Calu3 (cell line): ENCODE data around the gene CCDC124. TPM values are rescaled to one million over a fixed set of nuclear protein-coding genes. Genes with fewer than 3 reads are reported as not detected.
"Not testable (repeated sequence)": the region's sequence is repeated elsewhere in the genome, so short reads cannot be mapped to it uniquely, and the experiment has no call there.

ENCODE experiments used
- Bru-seq: library from RNA; stranded (reverse); fragments of 400-500 nt; gene quantifications from one replicate; lab custom pipeline; 2021; lab: Mats Ljungman, UMichigan
- BruChase-seq, 2 experiments: library from RNA; stranded (reverse); fragments of 400-500 nt; gene quantifications; one replicate each; lab custom pipeline; 2021; lab: Mats Ljungman, UMichigan
- BruUV-seq: library from RNA; stranded (reverse); fragments of 400-500 nt; replicated peaks from 2 replicates; lab custom pipeline; 2021; lab: Mats Ljungman, UMichigan
- CTCF ChIA-PET: fragments of 300-600 bp; sonication (Branson Sonifier 250); formaldehyde crosslinking; loops from one replicate; lab custom pipeline; 2022; ENCODE audit warnings: antibody characterized with exemption; lab: Charles Lee
- DNase-seq: peaks from one replicate; pipeline ENCODE4 v3.0.0; 2022
- H3K27ac Mint-ChIP-seq: one replicate; pipeline ENCODE4 v1.8.0; 2022; ENCODE audit warnings: mixed read lengths; ENCODE audit not compliant: unreplicated experiment
- H3K27me3 Mint-ChIP-seq: one replicate; pipeline ENCODE4 v1.8.0; 2022; ENCODE audit warnings: mixed read lengths; ENCODE audit not compliant: unreplicated experiment
- H3K36me3 Mint-ChIP-seq: one replicate; pipeline ENCODE4 v1.8.0; 2022; ENCODE audit warnings: mild to moderate bottlenecking, moderate library complexity, mixed read lengths; ENCODE audit not compliant: insufficient read depth, unreplicated experiment
- H3K4me1 Mint-ChIP-seq: one replicate; pipeline ENCODE4 v1.8.0; 2022; ENCODE audit warnings: mild to moderate bottlenecking, low read depth, mixed read lengths; ENCODE audit not compliant: unreplicated experiment
- H3K4me3 Mint-ChIP-seq: one replicate; pipeline ENCODE4 v1.8.0; 2022; ENCODE audit warnings: mild to moderate bottlenecking, low read depth, moderate library complexity, mixed read lengths; ENCODE audit not compliant: unreplicated experiment
- H3K9me3 Mint-ChIP-seq: one replicate; pipeline ENCODE4 v1.8.0; 2022; ENCODE audit warnings: low read depth, mixed read lengths; ENCODE audit not compliant: unreplicated experiment
- CTCF ChIP-seq: fragments of 200-600 bp; IDR thresholded peaks from one replicate; pipeline ENCODE4 v1.8.0; 2022; ENCODE audit warnings: antibody characterized with exemption; ENCODE audit not compliant: unreplicated experiment
- intact Hi-C: fragments of 100-400 bp; cut with micrococcal nuclease; formaldehyde crosslinking; loops from one replicate; pipeline ENCODE4 v1.10.0; 2022; ENCODE audit not compliant: unreplicated experiment
- long read RNA-seq: library from polyadenylated mRNA; stranded (forward); transcript quantifications from one replicate; pipeline ENCODE4 v2.0.0, GENCODE V29; 2022
- total RNA-seq: library from RNA; stranded (reverse); gene quantifications from 2 replicates; pipeline ENCODE4 v1.2.3, GENCODE V29; 2022

The CCDC124 gene, protein sequence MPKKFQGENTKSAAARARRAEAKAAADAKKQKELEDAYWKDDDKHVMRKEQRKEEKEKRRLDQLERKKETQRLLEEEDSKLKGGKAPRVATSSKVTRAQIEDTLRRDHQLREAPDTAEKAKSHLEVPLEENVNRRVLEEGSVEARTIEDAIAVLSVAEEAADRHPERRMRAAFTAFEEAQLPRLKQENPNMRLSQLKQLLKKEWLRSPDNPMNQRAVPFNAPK
- total RNA-seq: 51.1 and 53.4 TPM in 2 replicates
- percentile 53 among the genes with signal in this experiment for Bru-seq, nascent RNA
- percentile 65 among the genes with signal in this experiment for BruChase-seq, experiment 1, labeled RNA remaining after a 6-hour chase
- BruChase-seq, experiment 2, labeled RNA remaining after a 2-hour chase: percentile 56 among the genes with signal in this experiment
- long read RNA-seq, transcript CCDC124-201 (5 exons, 938 nt): major isoform, 56 of 80 reads
- long read RNA-seq, partial matches to known transcripts: 19 of 80 reads
- long read RNA-seq, other reads (novel, unspliced or antisense): 4 of 80 reads

- TF ChIP-seq CTCF: peak; percentile 62
- no TSS peak for BruUV-seq
- H3K27ac Mint-ChIP-seq: peak within 1 kb of the TSS; percentile 97
- no peaks in the 10 kb centered on the region for H3K27me3 Mint-ChIP-seq
- H3K4me1 Mint-ChIP-seq: peaks cover 8% of the 10 kb centered on the region
- CTCF ChIA-PET: interaction anchor here (0.6 to 3.3 kb wide), 8 partner anchors 57 to 1922 kb away, joined by 3 to 87 read pairs (median 6); partner anchors contain the start of genes RPL18A and SLC5A5
- peak within 1 kb of the TSS; percentile 93 for H3K4me3 Mint-ChIP-seq
- intact Hi-C loops: loop anchor here (2.0 kb wide), 1 partner anchor 62 kb away; the partner anchor contains the start of gene SLC5A5
- peaks cover 17% of the 10 kb centered on the region for H3K36me3 Mint-ChIP-seq
- peak; percentile 90 for DNase-seq
- no peaks in the 10 kb centered on the region for H3K9me3 Mint-ChIP-seq
Measured at GRCh38 chr19:17932485-17933338, at the start of gene CCDC124. Gene CCDC124, plus strand, starts transcription at chr19:17933015. Its CDS starts 3,406 bp downstream, at chr19:17936421.

- H3K27me3 Mint-ChIP-seq: peaks cover 34% of the 10 kb centered on the region
- H3K4me3 Mint-ChIP-seq: no peak overlapping the region
- BruUV-seq: no TSS peak
- TF ChIP-seq CTCF: no peak
- no peaks in the 10 kb centered on the region for H3K36me3 Mint-ChIP-seq
- no peak for DNase-seq
- no peak overlapping the region for H3K27ac Mint-ChIP-seq
- CTCF ChIA-PET: interaction anchor here (0.6 to 1.1 kb wide), 2 partner anchors 14 to 16 kb away, joined by 4 to 7 read pairs; no protein-coding TSS in a partner anchor
- intact Hi-C loops: no loop called here
- no peaks in the 10 kb centered on the region for H3K4me1 Mint-ChIP-seq
- H3K9me3 Mint-ChIP-seq: no peaks in the 10 kb centered on the region
Measured at GRCh38 chr19:17883627-17884410, 49.0 kb upstream of the CCDC124 start.

GRCh38 chr19:17886515-17886914, 46.3 kb upstream of the CCDC124 start:
- no peaks in the 10 kb centered on the region for H3K9me3 Mint-ChIP-seq
- CTCF ChIA-PET: no interaction called here
- H3K4me1 Mint-ChIP-seq: no peaks in the 10 kb centered on the region
- peaks cover 28% of the 10 kb centered on the region for H3K27me3 Mint-ChIP-seq
- H3K4me3 Mint-ChIP-seq: no peak overlapping the region
- no peaks in the 10 kb centered on the region for H3K36me3 Mint-ChIP-seq
- TF ChIP-seq CTCF: no peak
- no TSS peak for BruUV-seq
- intact Hi-C loops: no loop called here
- DNase-seq: no peak
- no peak overlapping the region for H3K27ac Mint-ChIP-seq

DNA sequence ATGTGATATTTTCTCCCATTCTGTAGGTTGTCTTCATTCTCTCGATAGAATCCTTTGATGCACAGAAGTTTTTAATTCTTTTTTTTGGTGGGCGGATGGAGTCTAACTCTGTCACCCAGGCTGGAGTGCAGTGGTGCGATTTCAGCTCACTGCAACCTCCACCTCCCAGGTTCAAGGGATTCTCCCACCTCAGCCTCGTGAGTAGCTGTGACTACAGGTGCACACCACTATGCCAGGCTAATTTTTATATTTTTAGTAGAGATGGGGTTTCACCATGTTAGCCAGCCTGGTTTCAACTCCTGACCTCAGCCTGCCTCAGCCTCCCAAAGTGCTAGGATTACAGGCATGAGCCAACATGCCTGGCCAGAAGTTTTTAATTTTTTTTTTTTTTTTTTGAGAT, 45.6 kb upstream of the CCDC124 start:
- CTCF ChIA-PET: interaction anchor here (0.6 kb wide), 1 partner anchor 17 kb away, joined by 4 read pairs; no protein-coding TSS in a partner anchor
- H3K9me3 Mint-ChIP-seq, intact Hi-C loops: not testable (repeated sequence)

More for the DNA sequence above, 45.6 kb upstream of the CCDC124 start:
- H3K4me1 Mint-ChIP-seq, H3K36me3 Mint-ChIP-seq, DNase-seq, BruUV-seq, H3K4me3 Mint-ChIP-seq, H3K27ac Mint-ChIP-seq: not testable (repeated sequence)
- H3K27me3 Mint-ChIP-seq: peaks cover 28% of the 10 kb centered on the region
